Measurements from ENCODE around the gene NAPSA. TPM values are rescaled to one million over a fixed set of nuclear protein-coding genes. Genes with fewer than 3 reads are reported as not detected.
"Not testable (repeated sequence)": the region's sequence is repeated elsewhere in the genome, so short reads cannot be mapped to it uniquely, and the experiment has no call there.

Gene NAPSA
- polyA plus RNA-seq, 4 donors, result 9.0 to 11.0 (median 10.0) TPM

GRCh38 chr19:50332244-50333038 lies 33.0 kb downstream of the NAPSA start:
- peak in 1 of 4 donors; percentile 47 for DNase-seq (ENCODE audit: low read depth in 4 of 4, low spot score in 2 of 4)

GRCh38 chr19:50331994-50332243 lies 33.5 kb downstream of the NAPSA start:
- no peak for DNase-seq (ENCODE audit: low read depth in 4 of 4, low spot score in 2 of 4)

- DNase-seq (ENCODE audit: low read depth in 4 of 4, low spot score in 2 of 4), result no peak
Observed at GRCh38 chr19:50331221-50331993, 34.0 kb downstream of the NAPSA start.

- DNase-seq (ENCODE audit: low read depth in 4 of 4, low spot score in 2 of 4), result peak in 2 of 4 donors; percentile 68 to 79
Observed at GRCh38 chr19:50330365-50331078, 34.9 kb downstream of the NAPSA start.

- DNase-seq (ENCODE audit: low read depth in 4 of 4, low spot score in 2 of 4), result not testable (repeated sequence)
Observed at GRCh38 chr19:50329926-50330294, 35.5 kb downstream of the NAPSA start.

GRCh38 chr19:50329146-50329925 lies 36.1 kb downstream of the NAPSA start, which contains the start of gene KCNC3:
Gene KCNC3, minus strand, starts transcription at chr19:50329377. Its CDS starts 295 bp downstream, at chr19:50329082.
- peak; percentile 90 to 99 (median 96) for DNase-seq (ENCODE audit: low read depth in 4 of 4, low spot score in 2 of 4)

GRCh38 chr19:50328873-50329145 lies 36.6 kb downstream of the NAPSA start:
- no peak for DNase-seq (ENCODE audit: low read depth in 4 of 4, low spot score in 2 of 4)

GRCh38 chr19:50328224-50328872 lies 37.1 kb downstream of the NAPSA start:
- no peak for DNase-seq (ENCODE audit: low read depth in 4 of 4, low spot score in 2 of 4)

GRCh38 chr19:50327461-50328223 lies 37.8 kb downstream of the NAPSA start:
- DNase-seq (ENCODE audit: low read depth in 4 of 4, low spot score in 2 of 4), result no peak

- DNase-seq (ENCODE audit: low read depth in 4 of 4, low spot score in 2 of 4), result no peak
Observed at GRCh38 chr19:50327013-50327412, 38.4 kb downstream of the NAPSA start.

GRCh38 chr19:50326101-50326664 lies 39.3 kb downstream of the NAPSA start:
- DNase-seq (ENCODE audit: low read depth in 4 of 4, low spot score in 2 of 4), result no peak

GRCh38 chr19:50325310-50326100 lies 39.9 kb downstream of the NAPSA start:
- DNase-seq (ENCODE audit: low read depth in 4 of 4, low spot score in 2 of 4), result no peak

GRCh38 chr19:50324331-50324730 lies 41.1 kb downstream of the NAPSA start:
- no peak for DNase-seq (ENCODE audit: low read depth in 4 of 4, low spot score in 2 of 4)

- no peak for DNase-seq (ENCODE audit: low read depth in 4 of 4, low spot score in 2 of 4)
Observed at GRCh38 chr19:50323782-50324133, 41.7 kb downstream of the NAPSA start.

- DNase-seq (ENCODE audit: low read depth in 4 of 4, low spot score in 2 of 4), result no peak
Observed at GRCh38 chr19:50322931-50323781, 42.3 kb downstream of the NAPSA start.

GRCh38 chr19:50322234-50322633 lies 43.2 kb downstream of the NAPSA start:
- no peak for DNase-seq (ENCODE audit: low read depth in 4 of 4, low spot score in 2 of 4)

- DNase-seq (ENCODE audit: low read depth in 4 of 4, low spot score in 2 of 4), result no peak
Observed at GRCh38 chr19:50321831-50322230, 43.6 kb downstream of the NAPSA start.

GRCh38 chr19:50320596-50320995 lies 44.8 kb downstream of the NAPSA start:
- no peak for DNase-seq (ENCODE audit: low read depth in 4 of 4, low spot score in 2 of 4)

Measured in left renal cortex interstitium (tissue), 4 donors.